Fibroblast of gingiva (primary cell): Measurements from ENCODE around the gene POTEF.
"Not testable (repeated sequence)": the region's sequence is repeated elsewhere in the genome, so short reads cannot be mapped to it uniquely, and the experiment has no call there.

Experiments used
- DNase-seq: peaks from one replicate; pipeline ENCODE4 v3.0.0-alpha.2; 2011; ENCODE audit warnings: low read depth

POTEF gene

GRCh38 chr2:130129120-130129829 lies at the start of gene POTEF:
TSS of gene POTEF (minus strand) at chr2:130129222. CDS start at chr2:130120515, 8,707 bp downstream.
- not testable (repeated sequence) for DNase-seq

GRCh38 chr2:130174866-130175265 lies 45.8 kb upstream of the POTEF start:
- DNase-seq, result not testable (repeated sequence)

- no peak for DNase-seq
These were observed 40.9 kb upstream of the POTEF start for GRCh38 chr2:130169896-130170295.

GRCh38 chr2:130169163-130169562 lies 40.1 kb upstream of the POTEF start:
- DNase-seq, result not testable (repeated sequence)

GRCh38 chr2:130166611-130167010 lies 37.6 kb upstream of the POTEF start:
- not testable (repeated sequence) for DNase-seq

- no peak for DNase-seq
These were observed 36.4 kb upstream of the POTEF start for GRCh38 chr2:130165293-130166016.

- DNase-seq, result no peak
These were observed 33.9 kb upstream of the POTEF start for GRCh38 chr2:130162968-130163367.

GRCh38 chr2:130162486-130162885 lies 33.5 kb upstream of the POTEF start:
- not testable (repeated sequence) for DNase-seq

- DNase-seq, result not testable (repeated sequence)
These were observed 32.0 kb upstream of the POTEF start for GRCh38 chr2:130160838-130161705.

- DNase-seq, result no peak
These were observed 31.1 kb upstream of the POTEF start for GRCh38 chr2:130160131-130160530.

GRCh38 chr2:130159376-130159775 lies 30.4 kb upstream of the POTEF start:
- DNase-seq, result not testable (repeated sequence)

- no peak for DNase-seq
These were observed 29.6 kb upstream of the POTEF start for GRCh38 chr2:130158631-130159030.

GRCh38 chr2:130157825-130158514 lies 28.9 kb upstream of the POTEF start:
- not testable (repeated sequence) for DNase-seq

GRCh38 chr2:130157354-130157753 lies 28.3 kb upstream of the POTEF start:
- not testable (repeated sequence) for DNase-seq

GRCh38 chr2:130156624-130157004 lies 27.6 kb upstream of the POTEF start:
- no peak for DNase-seq

- DNase-seq, result peak; percentile 32
These were observed 27.1 kb upstream of the POTEF start for GRCh38 chr2:130155956-130156623.

GRCh38 chr2:130154773-130155765 lies 26.0 kb upstream of the POTEF start:
- no peak for DNase-seq

GRCh38 chr2:130154423-130154770 lies 25.4 kb upstream of the POTEF start:
- not testable (repeated sequence) for DNase-seq

GRCh38 chr2:130153721-130154422 lies 24.9 kb upstream of the POTEF start:
- DNase-seq, result not testable (repeated sequence)
